ENCODE results near the gene COMMD8. TPM values are rescaled to one million over a fixed set of nuclear protein-coding genes. Genes with fewer than 3 reads are reported as not detected.
"Not testable (repeated sequence)": the region's sequence is repeated elsewhere in the genome, so short reads cannot be mapped to it uniquely, and the experiment has no call there.

COMMD8 gene
- total and polyA plus RNA-seq, 12 donors, result 9.2 to 22.2 (median 15.2) TPM

GRCh38 chr4:47493238-47494123 lies 30.0 kb upstream of the COMMD8 start:
- intact Hi-C loops (cut with DNase I), result loop anchor here in 4 of 10 donors (10.0 kb wide), 2 partner anchors 71 to 421 kb away; partner anchors contain the start of gene NFXL1 (in 1 of the 4)

GRCh38 chr4:47490550-47490949 lies 27.0 kb upstream of the COMMD8 start:
- Histone ChIP-seq H3K27ac (no peak overlapping the region), H3K27me3 (no peaks in the 10 kb centered on the region), H3K9me3 (peaks cover 0 to 6% (median 0%) of the 10 kb centered on the region in 11 donors), H3K4me3 (no peak overlapping the region), H3K36me3 (peaks cover 0 to 6% (median 0%) of the 10 kb centered on the region in 9 donors), H3K4me1 (peaks cover 0 to 58% (median 30%) of the 10 kb centered on the region in 9 donors)
- intact Hi-C loops (cut with DNase I), result loop anchor here in 4 of 10 donors (10.0 kb wide), 2 partner anchors 74 to 424 kb away; partner anchors contain the start of gene NFXL1 (in 1 of the 4)
- DNase-seq (peak in 1 of 2 donors; percentile 13), ATAC-seq (peak; percentile 43 to 81 (median 72))
- WGBS, 2 donors, result 60 to 64% methylated on average over 4 of the region's 4 CpGs
- TF ChIP-seq CTCF (IDR thresholded peaks at IDR 0.05), result peak in 7 of 9 donors; percentile 44 to 63 (median 48)

More at GRCh38 chr4:47493238-47494123, 30.0 kb upstream of the COMMD8 start:
- no peak for TF ChIP-seq CTCF (IDR thresholded peaks at IDR 0.05)
- no peak overlapping the region for H3K27ac ChIP-seq
- no peak for DNase-seq
- no peak overlapping the region for H3K4me3 ChIP-seq
- peaks cover 0 to 6% (median 0%) of the 10 kb centered on the region in 11 donors for H3K9me3 ChIP-seq
- ATAC-seq, result no peak
- WGBS, 2 donors, result 82 to 87% methylated on average over 3 of the region's 3 CpGs
- no peaks in the 10 kb centered on the region for H3K27me3 ChIP-seq
- peaks cover 0 to 52% (median 13%) of the 10 kb centered on the region in 9 donors for H3K4me1 ChIP-seq
- peaks cover 0 to 12% (median 0%) of the 10 kb centered on the region in 9 donors for H3K36me3 ChIP-seq

GRCh38 chr4:47488706-47489105 lies 25.2 kb upstream of the COMMD8 start:
- peaks cover 0 to 5% (median 0%) of the 10 kb centered on the region in 9 donors for H3K36me3 ChIP-seq
- intact Hi-C loops (cut with DNase I), result loop anchor here in 3 of 10 donors (5.0 to 10.0 kb wide), 2 partner anchors 74 to 76 kb away; no protein-coding TSS in a partner anchor
- no peak overlapping the region for H3K27ac ChIP-seq
- ATAC-seq (no peak), DNase-seq (no peak)
- no peak overlapping the region for H3K4me3 ChIP-seq
- H3K27me3 ChIP-seq, result no peaks in the 10 kb centered on the region
- peaks cover 0 to 6% (median 0%) of the 10 kb centered on the region in 11 donors for H3K9me3 ChIP-seq
- peaks cover 0 to 60% (median 34%) of the 10 kb centered on the region in 9 donors for H3K4me1 ChIP-seq
- TF ChIP-seq CTCF (IDR thresholded peaks at IDR 0.05), result no peak
- 50 to 67% methylated on average over 3 of the region's 3 CpGs for WGBS, 2 donors

- peaks cover 0 to 50% (median 28%) of the 10 kb centered on the region in 9 donors for H3K4me1 ChIP-seq
- not testable (repeated sequence) for ATAC-seq, H3K27me3 ChIP-seq, H3K9me3 ChIP-seq, DNase-seq, H3K36me3 ChIP-seq
- 95 to 96% methylated on average over 9 of the region's 9 CpGs for WGBS, 2 donors
- H3K27ac ChIP-seq, result peak overlapping the region in 1 of 10 donors; percentile 95
- intact Hi-C loops (cut with DNase I), result loop anchor here in 3 of 10 donors (5.0 to 10.0 kb wide), 2 partner anchors 76 to 78 kb away; no protein-coding TSS in a partner anchor
- H3K4me3 ChIP-seq, result peak overlapping the region in 7 of 10 donors; percentile 64 to 77 (median 67)
Measured at GRCh38 chr4:47486727-47487126, 23.2 kb upstream of the COMMD8 start.
